Measurements from ENCODE around the gene TEX2.

The TEX2 gene

GRCh38 chr17:64131606-64132270 lies 131.3 kb downstream of the TEX2 start:
- no peak for DNase-seq

GRCh38 chr17:64130559-64131001 lies 132.5 kb downstream of the TEX2 start:
- DNase-seq, result peak; percentile 55 to 65

DNA sequence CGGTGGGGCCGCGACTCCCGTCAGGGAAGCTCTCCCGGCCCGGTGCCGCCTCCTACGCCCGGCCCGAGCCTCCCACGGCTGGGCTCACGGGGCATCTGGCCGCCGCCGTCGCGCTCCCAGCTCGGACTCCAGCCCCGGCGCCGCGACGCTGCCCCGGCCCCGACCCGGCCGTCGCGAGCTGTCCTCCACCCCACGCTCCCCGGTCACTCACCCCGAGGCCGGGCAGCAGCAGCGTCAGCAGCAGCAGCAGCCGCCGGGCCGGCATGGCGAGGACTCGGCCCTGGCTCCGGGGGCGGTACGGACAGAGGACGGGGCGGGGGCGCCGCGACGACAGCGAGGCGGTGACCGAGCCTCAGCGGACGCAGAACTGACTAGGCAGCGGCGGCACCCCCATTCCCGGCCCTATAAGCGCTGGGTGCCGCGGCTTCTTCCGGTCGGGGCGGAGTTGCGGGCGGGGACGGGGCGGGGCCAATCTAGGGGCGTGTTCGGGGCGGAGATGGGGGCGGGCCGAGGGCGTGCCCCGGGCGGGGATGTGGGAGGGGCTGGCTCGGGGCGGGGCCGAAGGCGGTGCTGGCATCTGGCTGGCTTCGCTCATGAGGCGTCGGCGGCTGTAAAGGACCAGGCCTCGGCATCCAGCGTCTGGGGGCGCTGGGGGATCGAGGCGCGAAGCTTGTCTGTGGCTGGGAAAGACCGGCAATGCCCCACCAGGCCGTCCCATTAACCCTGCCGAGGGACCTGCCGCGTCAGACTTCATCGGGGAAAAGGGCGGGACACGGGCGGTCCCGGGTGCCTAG lies 133.1 kb downstream of the TEX2 start, which contains the start of gene ERN1:
Gene ERN1, minus strand, starts transcription at position 380 of the 794 bp plus-strand sequence. Its CDS starts 115 bp downstream, at position 265.
- DNase-seq, result peak; percentile 91 to 94

GRCh38 chr17:64129515-64129764 lies 133.6 kb downstream of the TEX2 start:
- no peak for DNase-seq

GRCh38 chr17:64128787-64129514 lies 134.1 kb downstream of the TEX2 start:
- peak in 1 of 2 donors; percentile 12 for DNase-seq

GRCh38 chr17:64126918-64127317 lies 136.1 kb downstream of the TEX2 start:
- no peak for DNase-seq

DNA sequence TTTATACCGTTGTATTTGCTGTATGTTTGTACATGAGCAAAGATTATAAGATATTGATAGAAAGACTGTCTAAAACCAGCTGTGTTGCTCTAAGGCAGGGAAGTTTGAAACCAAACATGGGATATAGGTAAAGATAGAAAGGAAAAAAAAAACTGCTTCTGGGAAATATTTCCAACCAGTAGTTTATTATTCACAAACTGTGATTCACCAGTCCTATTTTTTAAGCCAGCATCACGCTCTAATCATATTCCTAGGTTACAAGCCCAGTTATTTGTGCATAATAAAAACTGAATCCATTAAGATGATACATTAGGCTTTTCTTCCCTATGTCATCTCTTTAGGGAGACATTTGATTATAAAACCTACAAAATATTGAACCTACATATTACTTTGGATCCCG lies 137.1 kb downstream of the TEX2 start:
- DNase-seq, result no peak

- no peak for DNase-seq
These were observed 138.5 kb downstream of the TEX2 start for GRCh38 chr17:64124609-64125008.

DNA sequence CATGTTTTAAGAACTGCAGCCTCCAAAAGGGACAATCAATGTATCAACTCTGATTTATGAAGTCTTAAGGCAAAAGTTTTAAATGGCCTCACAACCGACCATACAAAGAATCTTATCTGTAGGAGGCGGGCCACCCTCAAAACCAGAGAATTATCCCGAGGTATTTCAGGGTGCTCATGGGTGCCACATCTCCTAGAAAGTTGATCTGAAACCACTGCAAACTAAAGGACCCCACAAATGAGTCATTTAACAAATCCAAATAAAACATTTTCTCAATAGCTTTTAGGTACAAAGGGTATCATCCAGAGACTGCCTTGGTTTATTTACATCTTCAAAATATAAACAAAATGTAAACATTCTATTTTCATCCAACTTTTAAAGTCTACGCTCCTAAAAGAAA lies 139.9 kb downstream of the TEX2 start:
- DNase-seq, result no peak

DNA sequence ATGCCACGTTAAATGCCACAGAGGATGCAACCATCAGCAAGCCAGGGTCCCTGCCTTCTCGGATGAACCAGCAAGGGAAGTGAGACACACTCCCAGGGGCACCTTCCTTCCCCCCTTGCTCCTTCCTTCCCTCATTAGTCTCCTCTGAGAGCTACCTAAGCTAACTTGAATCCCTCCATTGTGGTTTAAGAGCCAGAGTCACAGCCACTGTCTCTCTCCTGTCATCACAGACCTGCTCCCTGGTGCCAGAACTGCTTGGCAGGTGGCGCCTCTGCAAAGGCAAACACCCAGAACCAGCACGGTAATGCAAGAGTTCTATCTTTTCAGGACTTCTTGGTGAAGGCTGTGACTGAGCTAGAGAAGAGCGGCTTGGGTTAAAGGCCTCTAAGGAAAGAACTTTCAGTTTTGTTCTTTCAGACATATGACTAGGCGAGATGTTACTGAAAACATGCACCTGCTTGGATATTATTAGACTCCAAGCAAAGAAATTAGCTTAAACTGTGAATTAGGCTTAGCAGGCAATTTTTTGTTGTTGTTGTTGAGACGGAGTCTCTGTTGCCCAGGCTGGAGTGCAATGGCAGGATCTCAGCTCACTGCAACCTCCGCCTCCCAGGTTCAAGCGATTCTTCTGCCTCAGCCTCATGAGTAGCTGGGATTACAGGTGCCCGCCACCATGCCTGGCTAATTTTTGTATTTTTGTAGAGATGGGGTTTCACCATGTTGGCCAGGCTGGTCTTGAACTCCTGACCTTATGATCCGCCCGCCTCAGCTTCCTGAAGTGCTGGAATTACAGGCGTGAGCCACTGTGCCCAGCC lies 141.9 kb downstream of the TEX2 start:
- DNase-seq, result peak; percentile 14 to 20

GRCh38 chr17:64120159-64120810 lies 142.8 kb downstream of the TEX2 start:
- no peak for DNase-seq

- DNase-seq, result no peak
These were observed 144.8 kb downstream of the TEX2 start for GRCh38 chr17:64117981-64118979.

GRCh38 chr17:64115822-64116534 lies 147.1 kb downstream of the TEX2 start:
- no peak for DNase-seq

- DNase-seq, result no peak
These were observed 147.9 kb downstream of the TEX2 start for GRCh38 chr17:64115043-64115698.

- DNase-seq, result no peak
These were observed 150.1 kb downstream of the TEX2 start for GRCh38 chr17:64113006-64113405.

DNA sequence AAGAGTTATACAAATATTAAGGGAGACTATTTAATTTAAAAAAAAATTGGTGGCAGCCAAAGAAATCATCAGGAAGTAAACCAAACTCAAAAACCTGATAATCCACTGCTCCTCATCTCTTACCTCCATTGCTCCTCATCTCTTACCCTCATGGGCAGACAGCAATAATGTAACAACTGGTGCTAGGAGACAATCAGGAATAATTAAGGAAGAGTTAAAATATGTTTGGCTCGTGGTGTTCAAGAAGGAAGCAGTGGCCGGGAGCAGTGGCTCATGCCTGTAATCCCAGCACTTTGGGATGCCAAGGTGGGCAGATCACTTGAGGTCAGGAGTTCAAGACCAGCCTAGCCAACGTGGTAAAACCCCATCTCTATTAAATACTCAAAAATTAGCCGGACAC lies 151.2 kb downstream of the TEX2 start:
- no peak for DNase-seq

GRCh38 chr17:64110379-64111152 lies 152.5 kb downstream of the TEX2 start:
- no peak for DNase-seq

- DNase-seq, result no peak
These were observed 153.7 kb downstream of the TEX2 start for GRCh38 chr17:64109400-64109799.
